Coronary artery (tissue), 2 donors: ENCODE results near the gene P2RX6.

ENCODE experiments used
- DNase-seq: peaks from one replicate; pipeline ENCODE4 v3.0.0-alpha.2; 2017; ENCODE audit warnings: low spot score
- H3K27ac ChIP-seq, 2 donors: fragments of 200-600 bp; sonication (generic); one replicate each; pipeline ENCODE4 v1.5.1; 2016 to 2019
- H3K4me3 ChIP-seq: fragments of 200-600 bp; sonication (generic); 2 replicates; pipeline ENCODE4 v1.5.1; 2016; ENCODE audit warnings: mild to moderate bottlenecking, moderate library complexity
- CTCF ChIP-seq: fragments of 200-600 bp; sonication (generic); IDR thresholded peaks from one replicate; pipeline ENCODE4 v1.5.1; 2019; ENCODE audit warnings: antibody characterized with exemption

P2RX6 gene

GRCh38 chr22:20992456-20993303, 22.3 kb upstream of the P2RX6 start:
- no peak for DNase-seq
- Histone ChIP-seq H3K27ac (no peak overlapping the region), H3K4me3 (no peak overlapping the region)
- TF ChIP-seq CTCF, result no peak

- no peak overlapping the region for H3K27ac ChIP-seq
- DNase-seq, result no peak
- no peak overlapping the region for H3K4me3 ChIP-seq
- TF ChIP-seq CTCF, result no peak
Measured at GRCh38 chr22:20993304-20994127, 21.4 kb upstream of the P2RX6 start.

- TF ChIP-seq CTCF, result no peak
- no peak for DNase-seq
- no peak overlapping the region for H3K4me3 ChIP-seq
- H3K27ac ChIP-seq, result no peak overlapping the region
Measured at GRCh38 chr22:20994128-20994901, 20.6 kb upstream of the P2RX6 start.

GRCh38 chr22:20994902-20995241, 20.1 kb upstream of the P2RX6 start:
- DNase-seq, result no peak
- no peak overlapping the region for H3K4me3 ChIP-seq
- TF ChIP-seq CTCF, result no peak
- H3K27ac ChIP-seq, result no peak overlapping the region

- Histone ChIP-seq H3K27ac (no peak overlapping the region), H3K4me3 (no peak overlapping the region)
- no peak for TF ChIP-seq CTCF
- DNase-seq, result no peak
Measured at GRCh38 chr22:20995329-20996030, 19.5 kb upstream of the P2RX6 start.

- TF ChIP-seq CTCF, result no peak
- no peak for DNase-seq
- H3K27ac ChIP-seq, result no peak overlapping the region
- H3K4me3 ChIP-seq, result no peak overlapping the region
Measured at GRCh38 chr22:20996031-20996410, 18.9 kb upstream of the P2RX6 start.
